ENCODE measurements around the gene PLA2G2C. TPM values are rescaled to one million over a fixed set of nuclear protein-coding genes. Genes with fewer than 3 reads are reported as not detected.

Gene PLA2G2C
- total and polyA plus RNA-seq, 9 donors = 0.04 TPM; not detected in 6

DNA sequence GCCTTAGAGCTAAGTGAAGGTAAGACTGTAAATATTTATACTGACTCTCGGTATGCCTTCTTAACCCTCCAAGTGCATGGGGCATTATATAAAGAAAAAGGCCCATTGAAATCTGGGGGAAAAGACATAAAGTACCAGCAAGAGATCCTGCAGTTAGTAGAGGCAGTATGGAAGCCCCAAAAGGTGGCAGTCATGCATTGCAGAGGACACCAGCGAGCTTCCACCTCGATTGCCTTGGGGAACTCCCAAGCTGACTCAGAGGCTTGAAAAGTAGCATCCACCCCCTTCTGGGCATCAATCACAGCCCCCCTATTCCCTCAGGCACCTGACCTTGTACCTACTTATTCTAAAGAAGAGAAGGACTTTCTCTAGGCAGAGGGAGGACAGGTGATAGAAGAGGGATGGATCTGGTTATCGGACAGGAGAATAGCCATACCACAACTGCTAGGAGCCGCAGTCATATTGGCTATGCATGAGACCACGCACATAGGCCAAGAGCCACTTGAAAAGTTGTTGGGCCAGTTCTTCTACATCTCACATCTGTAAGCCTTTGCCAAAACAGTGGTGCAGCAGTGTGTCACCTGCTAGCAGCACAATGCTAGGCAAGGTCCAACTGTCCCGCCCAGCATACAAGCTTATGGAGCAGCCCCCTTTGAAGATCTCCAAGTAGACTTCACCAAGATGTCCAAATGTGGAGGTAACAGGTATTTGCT is 27.8 kb downstream of the PLA2G2C start:
- WGBS (ENCODE audit: insufficient coverage) = 97% methylated on average over 3 of the region's 7 CpGs

GRCh38 chr1:20154301-20154831 is 32.0 kb downstream of the PLA2G2C start:
- H3K27ac ChIP-seq (ENCODE audit: low read length) = no peak overlapping the region
- H3K9me3 ChIP-seq (replicated peaks; ENCODE audit: control insufficient read depth, low read depth, low read length) = peaks cover under 1% of the 10 kb centered on the region
- DNase-seq = no peak
- H3K4me3 ChIP-seq (ENCODE audit: low read length) = no peak overlapping the region
- H3K36me3 ChIP-seq (ENCODE audit: control insufficient read depth, insufficient read depth, low read length) = no peaks in the 10 kb centered on the region
- WGBS (ENCODE audit: insufficient coverage) = 79% methylated on average over 17 of the region's 18 CpGs
- peaks cover 5% of the 10 kb centered on the region for H3K27me3 ChIP-seq (ENCODE audit: control insufficient read depth, insufficient read depth, low read length)
- H3K4me1 ChIP-seq (ENCODE audit: control insufficient read depth, insufficient read depth, low read length) = peaks cover 15% of the 10 kb centered on the region

More for the DNA sequence above, 27.8 kb downstream of the PLA2G2C start:
- Histone ChIP-seq H3K4me1 (ENCODE audit: control insufficient read depth, insufficient read depth, low read length) (no peaks in the 10 kb centered on the region), H3K36me3 (ENCODE audit: control insufficient read depth, insufficient read depth, low read length) (no peaks in the 10 kb centered on the region), H3K27me3 (ENCODE audit: control insufficient read depth, insufficient read depth, low read length) (peaks cover 2% of the 10 kb centered on the region), H3K27ac (ENCODE audit: low read length) (no peak overlapping the region), H3K9me3 (replicated peaks; ENCODE audit: control insufficient read depth, low read depth, low read length) (peaks cover 27% of the 10 kb centered on the region), H3K4me3 (ENCODE audit: low read length) (no peak overlapping the region)
- no peak for DNase-seq

DNA sequence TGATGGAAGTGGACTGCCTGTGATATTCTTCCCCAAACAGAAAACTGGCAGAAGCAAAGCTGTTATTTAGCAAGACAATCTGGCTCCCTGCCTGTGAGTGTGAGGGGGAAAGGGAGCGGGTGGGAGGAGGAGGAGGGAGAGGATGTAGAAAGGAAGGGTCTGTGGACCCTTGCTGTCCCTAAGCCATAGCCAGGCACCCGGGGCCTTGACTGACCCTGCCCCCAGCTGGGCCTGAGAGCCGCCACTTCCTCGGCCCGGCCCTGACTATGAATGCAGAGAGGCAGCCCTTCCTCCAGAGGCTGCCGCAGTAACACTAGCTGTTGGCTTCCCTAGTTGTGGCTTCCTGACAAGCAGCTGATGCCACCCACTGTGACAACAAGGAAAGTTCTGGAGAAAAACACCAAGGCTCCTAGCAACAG is 33.3 kb downstream of the PLA2G2C start:
- Histone ChIP-seq H3K27me3 (ENCODE audit: control insufficient read depth, insufficient read depth, low read length) (peaks cover 9% of the 10 kb centered on the region), H3K9me3 (replicated peaks; ENCODE audit: control insufficient read depth, low read depth, low read length) (no peaks in the 10 kb centered on the region), H3K4me1 (ENCODE audit: control insufficient read depth, insufficient read depth, low read length) (peaks cover 15% of the 10 kb centered on the region), H3K4me3 (ENCODE audit: low read length) (no peak overlapping the region), H3K36me3 (ENCODE audit: control insufficient read depth, insufficient read depth, low read length) (no peaks in the 10 kb centered on the region), H3K27ac (ENCODE audit: low read length) (peak overlapping the region; percentile 47)
- DNase-seq = peak; percentile 68
- WGBS (ENCODE audit: insufficient coverage) = 36% methylated on average over 6 of the region's 6 CpGs

DNA sequence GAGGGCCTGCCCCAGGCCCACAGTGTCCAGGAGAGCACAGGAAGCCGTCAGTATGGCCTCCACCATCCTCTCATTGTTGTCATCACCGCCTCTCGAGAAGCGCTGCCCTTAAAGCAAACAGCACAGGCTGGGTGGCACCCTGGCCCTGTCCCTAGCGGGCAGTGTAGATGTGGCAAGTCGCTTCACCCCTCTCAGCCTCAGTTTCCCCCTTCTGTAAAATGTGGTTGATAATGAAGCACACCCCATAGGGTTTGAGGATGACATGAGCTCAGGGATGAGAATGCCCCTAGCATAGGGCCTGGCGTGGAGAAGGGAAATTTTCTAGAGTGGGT is 33.8 kb downstream of the PLA2G2C start:
- Histone ChIP-seq H3K36me3 (ENCODE audit: control insufficient read depth, insufficient read depth, low read length) (no peaks in the 10 kb centered on the region), H3K27ac (ENCODE audit: low read length) (no peak overlapping the region), H3K4me1 (ENCODE audit: control insufficient read depth, insufficient read depth, low read length) (peaks cover 15% of the 10 kb centered on the region), H3K27me3 (ENCODE audit: control insufficient read depth, insufficient read depth, low read length) (peaks cover 9% of the 10 kb centered on the region), H3K4me3 (ENCODE audit: low read length) (no peak overlapping the region), H3K9me3 (replicated peaks; ENCODE audit: control insufficient read depth, low read depth, low read length) (no peaks in the 10 kb centered on the region)
- 35% methylated on average over 5 of the region's 7 CpGs for WGBS (ENCODE audit: insufficient coverage)
- no peak for DNase-seq

GRCh38 chr1:20151906-20152598 is 34.3 kb downstream of the PLA2G2C start:
- Histone ChIP-seq H3K9me3 (replicated peaks; ENCODE audit: control insufficient read depth, low read depth, low read length) (no peaks in the 10 kb centered on the region), H3K4me3 (ENCODE audit: low read length) (peak overlapping the region; percentile 14), H3K27me3 (ENCODE audit: control insufficient read depth, insufficient read depth, low read length) (peaks cover 9% of the 10 kb centered on the region), H3K4me1 (ENCODE audit: control insufficient read depth, insufficient read depth, low read length) (peaks cover 15% of the 10 kb centered on the region), H3K36me3 (ENCODE audit: control insufficient read depth, insufficient read depth, low read length) (no peaks in the 10 kb centered on the region), H3K27ac (ENCODE audit: low read length) (no peak overlapping the region)
- DNase-seq = peak; percentile 78
- WGBS (ENCODE audit: insufficient coverage) = 11% methylated on average over 20 of the region's 29 CpGs

GRCh38 chr1:20150969-20151368 is 35.3 kb downstream of the PLA2G2C start:
- Histone ChIP-seq H3K4me3 (ENCODE audit: low read length) (no peak overlapping the region), H3K27me3 (ENCODE audit: control insufficient read depth, insufficient read depth, low read length) (peaks cover 9% of the 10 kb centered on the region), H3K4me1 (ENCODE audit: control insufficient read depth, insufficient read depth, low read length) (peaks cover 15% of the 10 kb centered on the region), H3K27ac (ENCODE audit: low read length) (no peak overlapping the region), H3K9me3 (replicated peaks; ENCODE audit: control insufficient read depth, low read depth, low read length) (no peaks in the 10 kb centered on the region), H3K36me3 (ENCODE audit: control insufficient read depth, insufficient read depth, low read length) (no peaks in the 10 kb centered on the region)
- no peak for DNase-seq
- WGBS (ENCODE audit: insufficient coverage) = 90% methylated on average over 3 of the region's 6 CpGs

- H3K27me3 ChIP-seq (ENCODE audit: control insufficient read depth, insufficient read depth, low read length) = peaks cover 9% of the 10 kb centered on the region
- no peaks in the 10 kb centered on the region for H3K9me3 ChIP-seq (replicated peaks; ENCODE audit: control insufficient read depth, low read depth, low read length)
- WGBS (ENCODE audit: insufficient coverage) = 80% methylated on average over 4 of the region's 8 CpGs
- H3K4me3 ChIP-seq (ENCODE audit: low read length) = no peak overlapping the region
- H3K4me1 ChIP-seq (ENCODE audit: control insufficient read depth, insufficient read depth, low read length) = peaks cover 15% of the 10 kb centered on the region
- H3K27ac ChIP-seq (ENCODE audit: low read length) = no peak overlapping the region
- no peak for DNase-seq
- no peaks in the 10 kb centered on the region for H3K36me3 ChIP-seq (ENCODE audit: control insufficient read depth, insufficient read depth, low read length)
Observed at GRCh38 chr1:20150326-20150705, 36.0 kb downstream of the PLA2G2C start.

GRCh38 chr1:20149601-20150325 is 36.6 kb downstream of the PLA2G2C start:
- Histone ChIP-seq H3K27me3 (ENCODE audit: control insufficient read depth, insufficient read depth, low read length) (peaks cover 9% of the 10 kb centered on the region), H3K9me3 (replicated peaks; ENCODE audit: control insufficient read depth, low read depth, low read length) (no peaks in the 10 kb centered on the region), H3K4me3 (ENCODE audit: low read length) (no peak overlapping the region), H3K27ac (ENCODE audit: low read length) (no peak overlapping the region), H3K36me3 (ENCODE audit: control insufficient read depth, insufficient read depth, low read length) (no peaks in the 10 kb centered on the region), H3K4me1 (ENCODE audit: control insufficient read depth, insufficient read depth, low read length) (peaks cover 15% of the 10 kb centered on the region)
- DNase-seq = no peak
- WGBS (ENCODE audit: insufficient coverage) = 73% methylated on average over 23 of the region's 27 CpGs

DNA sequence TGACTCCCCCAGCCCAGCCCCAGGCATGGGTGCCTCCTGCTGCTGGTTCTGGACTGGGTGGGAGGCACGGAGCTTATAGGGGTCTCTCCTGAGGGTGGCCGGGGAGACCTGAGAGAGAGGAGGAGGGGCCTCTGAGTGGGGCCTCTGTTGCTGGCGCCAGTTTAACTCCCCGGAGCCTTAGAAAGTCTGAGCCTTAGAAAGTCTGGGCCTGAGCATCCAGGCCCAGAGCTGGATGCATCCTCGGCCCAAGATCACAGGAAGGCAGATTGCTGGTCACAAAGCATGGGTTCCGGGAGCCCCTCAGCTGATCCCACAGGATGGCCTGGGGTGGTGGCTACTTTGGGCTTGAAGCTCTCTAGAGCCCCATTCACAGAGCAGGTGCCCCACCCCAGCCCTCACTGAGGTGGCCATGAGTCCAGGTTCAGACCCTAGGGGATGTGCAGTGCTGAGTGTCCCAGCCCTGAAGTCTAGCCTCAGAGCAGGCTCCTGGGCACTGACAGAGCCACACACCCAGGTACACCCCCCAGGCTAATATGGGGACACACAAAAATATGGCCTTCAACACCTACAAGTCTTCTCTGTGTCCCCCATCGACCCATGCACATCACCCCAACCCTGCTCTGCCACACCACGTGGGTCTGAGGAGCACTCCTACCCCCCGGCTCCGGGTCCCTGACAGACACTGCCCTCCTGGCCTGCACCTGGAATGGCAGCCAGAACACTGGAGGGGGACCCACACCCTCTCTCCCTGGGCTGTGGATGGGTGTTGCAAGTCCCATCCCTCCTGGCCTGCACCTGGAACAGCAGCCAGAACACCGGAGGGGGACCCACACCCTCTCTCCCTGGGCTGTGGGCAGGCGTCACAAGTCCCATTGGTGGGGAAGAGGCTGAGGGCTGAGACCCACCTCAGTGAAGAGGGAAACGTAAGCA is 37.5 kb downstream of the PLA2G2C start:
- Histone ChIP-seq H3K9me3 (replicated peaks; ENCODE audit: control insufficient read depth, low read depth, low read length) (no peaks in the 10 kb centered on the region), H3K4me3 (ENCODE audit: low read length) (no peak overlapping the region), H3K36me3 (ENCODE audit: control insufficient read depth, insufficient read depth, low read length) (no peaks in the 10 kb centered on the region), H3K4me1 (ENCODE audit: control insufficient read depth, insufficient read depth, low read length) (peaks cover 15% of the 10 kb centered on the region), H3K27ac (ENCODE audit: low read length) (no peak overlapping the region), H3K27me3 (ENCODE audit: control insufficient read depth, insufficient read depth, low read length) (peaks cover 9% of the 10 kb centered on the region)
- no peak for DNase-seq
- WGBS (ENCODE audit: insufficient coverage) = 54% methylated on average over 11 of the region's 13 CpGs
